HepG2 (cell line): Measurements from ENCODE around the gene TCTN2. TPM values are rescaled to one million over a fixed set of nuclear protein-coding genes. Genes with fewer than 3 reads are reported as not detected.

Experiments used
- ATAC-seq: fragments of 200-7000 bp; cut with Tn5 transposase; 3 replicates; pipeline ENCODE4 v1.9.1; 2020; ENCODE audit warnings: mild to moderate bottlenecking, moderate library complexity
- BruUV-seq: library from RNA; stranded (reverse); fragments of 400-500 nt; replicated peaks from 2 replicates; lab custom pipeline; 2021; lab: Mats Ljungman, UMichigan
- CTCF ChIA-PET: fragments of 300-600 bp; formaldehyde crosslinking; extraction: SDS; loops from one replicate; lab custom pipeline; 2021; ENCODE audit warnings: low total read pairs, inconsistent platforms, low intra/inter-chr PET ratio; lab: Yijun Ruan, JAX
- POLR2A ChIA-PET: fragments of 350-600 bp; sonication (Branson Sonifier 250); formaldehyde crosslinking; loops from one replicate; lab custom pipeline; 2020; ENCODE audit warnings: antibody characterized with exemption, inconsistent platforms; lab: Yijun Ruan, JAX
- DNase-seq: peaks from one replicate; pipeline ENCODE4 v3.0.0-alpha.2; 2015; ENCODE audit warnings: low spot score
- FAIRE-seq: peaks from 3 replicates; lab custom pipeline; 2011; peaks lifted over from hg19 to GRCh38; lab: Jason Lieb, UNC
- H2AFZ ChIP-seq: one replicate; pipeline ENCODE4 v1.6.1; 2011; ENCODE audit warnings: low read length, inconsistent platforms
- H3K27ac ChIP-seq: fragments of 300-600 bp; 3 replicates; pipeline ENCODE4 v1.8.0; 2011; ENCODE audit warnings: mixed run types, mild to moderate bottlenecking, mixed read lengths, low read length, inconsistent platforms; ENCODE audit not compliant: insufficient read depth; ENCODE audit errors: extremely low read length
- H3K27me3 ChIP-seq, 2 experiments: fragments of 200-600 bp in 1 of 2; 2 replicates in 1 of 2; 3 replicates in 1 of 2; pipeline versions ENCODE4 v1.6.0 to v1.8.0; 2011; ENCODE audit warnings: low read length in 2 of 2, mild to moderate bottlenecking in 2 of 2, moderate library complexity in 2 of 2, inconsistent platforms in 1 of 2; ENCODE audit not compliant: insufficient read depth in 2 of 2, control insufficient read depth in 1 of 2
- H3K36me3 ChIP-seq, 2 experiments: fragments of 200-600 bp in 1 of 2; replicated peaks in 1 of 2; 2 replicates in 1 of 2; 3 replicates in 1 of 2; pipeline versions ENCODE4 v1.5.1 to v1.8.0; 2011; ENCODE audit warnings: low read length in 2 of 2, inconsistent platforms in 1 of 2; ENCODE audit not compliant: insufficient read depth in 2 of 2, control insufficient read depth in 1 of 2
- H3K4me1 ChIP-seq: 2 replicates; pipeline ENCODE4 v1.5.1; 2012; ENCODE audit warnings: low read length, inconsistent platforms; ENCODE audit not compliant: insufficient read depth
- H3K4me2 ChIP-seq: 2 replicates; pipeline ENCODE4 v1.6.0; 2011; ENCODE audit warnings: low read depth, low read length, inconsistent platforms
- H3K4me3 ChIP-seq, 3 experiments: fragments of 200-600 bp in 1 of 3; sonication (generic), shearing (Covaris generic) in 1 of 3; replicated peaks in 1 of 3; 2 replicates each; pipeline ENCODE4 v1.5.1; 2011 to 2016; ENCODE audit warnings: low read length in 3 of 3, inconsistent platforms in 2 of 3, low read depth in 2 of 3, mild to moderate bottlenecking in 2 of 3, control low read depth in 1 of 3, mixed read lengths in 1 of 3; ENCODE audit not compliant: insufficient read depth in 1 of 3
- H3K79me2 ChIP-seq: one replicate; pipeline ENCODE4 v1.6.1; 2011; ENCODE audit warnings: low read length, inconsistent platforms; ENCODE audit not compliant: insufficient read depth
- H3K9ac ChIP-seq: 2 replicates; pipeline ENCODE4 v1.6.0; 2011; ENCODE audit warnings: mild to moderate bottlenecking, low read depth, low read length, inconsistent platforms; ENCODE audit not compliant: insufficient read depth
- H3K9me3 ChIP-seq: 2 replicates; pipeline ENCODE4 v1.5.1; 2012; ENCODE audit warnings: mild to moderate bottlenecking, low read length
- H4K20me1 ChIP-seq: 2 replicates; pipeline ENCODE4 v1.6.0; 2011; ENCODE audit warnings: inconsistent platforms, mild to moderate bottlenecking, low read length, moderate library complexity; ENCODE audit not compliant: insufficient read depth
- RBM22 ChIP-seq: fragments of 200-400 bp; formaldehyde crosslinking; optimal IDR thresholded peaks from 2 replicates; pipeline ENCODE3; 2017; ENCODE audit warnings: mild to moderate bottlenecking, low read length, moderate library complexity
- SSRP1 ChIP-seq: IDR thresholded peaks from 2 replicates; pipeline ENCODE4 v1.6.1; 2016; ENCODE audit warnings: control low read depth
- TBX3 ChIP-seq: fragments of 450-650 bp; IDR thresholded peaks from 2 replicates; pipeline ENCODE4 v1.6.1; 2017; ENCODE audit warnings: antibody characterized with exemption, mild to moderate bottlenecking, inconsistent platforms, borderline replicate concordance
- WGBS: methylation state at CpG from one replicate; pipeline ENCODE4 v1.1.6; 2017; ENCODE audit warnings: low lambda C conversion rate; 5-methylcytosine and 5-hydroxymethylcytosine counted together
- in situ Hi-C: cut with HindIII; loops from 2 replicates; pipeline ENCODE4 v1.10.0; 2017; ENCODE audit warnings: low pct_unique_long_range_greater_than_20kb; ENCODE audit not compliant: extremely low pct_ligation_motif_present
- intact Hi-C: fragments of 100-400 bp; cut with micrococcal nuclease; formaldehyde crosslinking; loops from one replicate; pipeline ENCODE4 v1.10.0; 2022; ENCODE audit not compliant: unreplicated experiment
- polyA plus RNA-seq, 8 experiments: library from polyadenylated mRNA; depleted of rRNA in 3 of 8; stranded (reverse) in 7 of 8; unstranded in 1 of 8; fragments of >200 nt; fragmentation: Illumina TruSeq in 4 of 8; extraction: Trizol in 4 of 8; gene quantifications; 2 replicates each; pipeline versions ENCODE4 v1.2.1 to v1.2.3, GENCODE V29; 2011 to 2016; ENCODE audit warnings: low read depth in 4 of 8, missing spikeins in 1 of 8, mixed read lengths in 1 of 8; ENCODE audit not compliant: insufficient read depth in 1 of 8
- total RNA-seq, 5 experiments: library from RNA; depleted of rRNA; stranded (reverse); fragments of >200 nt; fragmentation: Illumina TruSeq; extraction: Trizol; gene quantifications; 2 replicates each; pipeline ENCODE4 v1.2.3, GENCODE V29; 2016; ENCODE audit warnings: low read depth in 1 of 5
- TF ChIP-seq, protein P1 (sequence below): sonication (generic); formaldehyde crosslinking; IDR thresholded peaks from 2 replicates; pipeline ENCODE4 v1.4.0; 2020; ENCODE audit warnings: missing genetic modification reagents
- TF ChIP-seq, protein P2 (sequence below): sonication (generic); formaldehyde crosslinking; IDR thresholded peaks from 2 replicates; pipeline ENCODE4 v1.8.0; 2022; ENCODE audit warnings: mild to moderate bottlenecking, missing genetic modification reagents, moderate library complexity

The TCTN2 gene
- total and polyA plus RNA-seq, 2 of the 13 experiments (the other 11 are each of a cell fraction or from before 2014, with no cell fraction given): 5.0 to 8.1 TPM

GRCh38 chr12:123670882-123671728 is at the start of gene TCTN2 (continued):
- no peak for TF ChIP-seq TBX3

- BruUV-seq: no TSS peak
- Histone ChIP-seq H3K4me2 (no peak overlapping the region), H3K36me3 (peaks cover 15 to 73% of the 10 kb centered on the region in 2 experiments), H3K4me1 (peaks cover 7% of the 10 kb centered on the region; the same call in 1 of the 2 replicates), H2AFZ (no peak overlapping the region), H3K9me3 (no peaks in the 10 kb centered on the region), H3K27me3 (no peaks in the 10 kb centered on the region), H3K4me3 (no peak overlapping the region), H4K20me1 (0 out of 2 replicates have a peak, but pooled peaks cover 4% of the 10 kb centered on the region), H3K79me2 (no peaks in the 10 kb centered on the region), H3K27ac (no peak overlapping the region), H3K9ac (no peak overlapping the region)
- DNase-seq (no peak), FAIRE-seq (no peak), ATAC-seq (peak; percentile 16; the same call in 1 of the 3 replicates)
- intact Hi-C loops: no loop called here
- in situ Hi-C loops: no loop called here
- 97% methylated on average over 15 of the region's 15 CpGs for WGBS
- TF ChIP-seq RBM22 (peak; percentile 14), SSRP1 (CRISPR knock-in tag) (0 out of 2 replicates have a peak, but pooled peaks have one; percentile 54)
- TF ChIP-seq, protein P1, sequence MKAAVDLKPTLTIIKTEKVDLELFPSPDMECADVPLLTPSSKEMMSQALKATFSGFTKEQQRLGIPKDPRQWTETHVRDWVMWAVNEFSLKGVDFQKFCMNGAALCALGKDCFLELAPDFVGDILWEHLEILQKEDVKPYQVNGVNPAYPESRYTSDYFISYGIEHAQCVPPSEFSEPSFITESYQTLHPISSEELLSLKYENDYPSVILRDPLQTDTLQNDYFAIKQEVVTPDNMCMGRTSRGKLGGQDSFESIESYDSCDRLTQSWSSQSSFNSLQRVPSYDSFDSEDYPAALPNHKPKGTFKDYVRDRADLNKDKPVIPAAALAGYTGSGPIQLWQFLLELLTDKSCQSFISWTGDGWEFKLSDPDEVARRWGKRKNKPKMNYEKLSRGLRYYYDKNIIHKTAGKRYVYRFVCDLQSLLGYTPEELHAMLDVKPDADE (CRISPR knock-in tag): no peak
- TF ChIP-seq, protein P2, sequence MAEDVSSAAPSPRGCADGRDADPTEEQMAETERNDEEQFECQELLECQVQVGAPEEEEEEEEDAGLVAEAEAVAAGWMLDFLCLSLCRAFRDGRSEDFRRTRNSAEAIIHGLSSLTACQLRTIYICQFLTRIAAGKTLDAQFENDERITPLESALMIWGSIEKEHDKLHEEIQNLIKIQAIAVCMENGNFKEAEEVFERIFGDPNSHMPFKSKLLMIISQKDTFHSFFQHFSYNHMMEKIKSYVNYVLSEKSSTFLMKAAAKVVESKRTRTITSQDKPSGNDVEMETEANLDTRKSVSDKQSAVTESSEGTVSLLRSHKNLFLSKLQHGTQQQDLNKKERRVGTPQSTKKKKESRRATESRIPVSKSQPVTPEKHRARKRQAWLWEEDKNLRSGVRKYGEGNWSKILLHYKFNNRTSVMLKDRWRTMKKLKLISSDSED (CRISPR knock-in tag): no peak
- POLR2A ChIA-PET: interaction anchor here (0.7 to 1.2 kb wide), 3 partner anchors 13 to 257 kb away, joined by 3 read pairs; partner anchors contain the start of gene DDX55
- CTCF ChIA-PET: no interaction called here
These were observed 49.0 kb upstream of the TCTN2 start for GRCh38 chr12:123621619-123622530.
